OCI-LY1 (cell line): Measurements from ENCODE around the gene VDR.

Experiments
- H2AFZ ChIP-seq: fragments of 200-600 bp; sonication (generic), shearing (Covaris generic); 2 replicates; pipeline ENCODE4 v1.6.0; 2014; ENCODE audit warnings: antibody characterized with exemption, mild to moderate bottlenecking, low read length
- H3F3A ChIP-seq: fragments of 200-600 bp; sonication (generic), shearing (Covaris generic); 2 replicates; pipeline ENCODE4 v1.6.0; 2014; ENCODE audit warnings: mild to moderate bottlenecking, antibody characterized with exemption, low read length, moderate library complexity; ENCODE audit not compliant: insufficient read depth
- H3K27ac ChIP-seq: fragments of 200-600 bp; sonication (generic); 2 replicates; pipeline ENCODE4 v1.5.1; 2014; ENCODE audit warnings: low read length, mixed run types, mild to moderate bottlenecking, low read depth; ENCODE audit not compliant: poor library complexity, severe bottlenecking
- H3K27me3 ChIP-seq: fragments of 200-600 bp; sonication (generic); 2 replicates; pipeline ENCODE4 v1.6.0; 2014; ENCODE audit warnings: antibody characterized with exemption, mild to moderate bottlenecking, low read length, moderate library complexity; ENCODE audit not compliant: insufficient read depth
- H3K36me3 ChIP-seq: fragments of 200-600 bp; sonication (generic); 2 replicates; pipeline ENCODE4 v1.6.1; 2014; ENCODE audit warnings: mild to moderate bottlenecking, antibody characterized with exemption, low read length, moderate library complexity, mixed read lengths; ENCODE audit not compliant: insufficient read depth
- H3K4me1 ChIP-seq: fragments of 200-600 bp; sonication (generic); 2 replicates; pipeline ENCODE4 v1.5.1; 2014; ENCODE audit warnings: mild to moderate bottlenecking, low read length, moderate library complexity; ENCODE audit not compliant: insufficient read depth, severe bottlenecking
- H3K4me2 ChIP-seq: fragments of 200-600 bp; sonication (generic), shearing (Covaris generic); 2 replicates; pipeline ENCODE4 v1.6.1; 2014; ENCODE audit warnings: low read length
- H3K4me3 ChIP-seq: fragments of 200-600 bp; sonication (generic); 2 replicates; pipeline ENCODE4 v1.5.1; 2014; ENCODE audit warnings: low read length, low read depth, mild to moderate bottlenecking, mixed read lengths; ENCODE audit not compliant: poor library complexity, severe bottlenecking
- H3K79me2 ChIP-seq: fragments of 200-600 bp; shearing (Covaris generic); 2 replicates; pipeline ENCODE4 v1.6.1; 2016; ENCODE audit warnings: mixed run types, low read length, mixed read lengths; ENCODE audit not compliant: insufficient read depth
- H3K9ac ChIP-seq: fragments of 200-600 bp; sonication (generic), shearing (Covaris generic); 2 replicates; pipeline ENCODE4 v1.6.1; 2014; ENCODE audit warnings: mild to moderate bottlenecking, low read length, mixed read lengths
- H3K9me2 ChIP-seq: fragments of 200-600 bp; sonication (generic), shearing (Covaris generic); 2 replicates; pipeline ENCODE4 v1.6.1; 2014; ENCODE audit warnings: low read depth, mild to moderate bottlenecking, low read length, mixed read lengths
- H3K9me3 ChIP-seq: fragments of 200-600 bp; shearing (Covaris generic); 2 replicates; pipeline ENCODE4 v1.6.1; 2014; ENCODE audit warnings: low read length, mixed read lengths
- H4K20me1 ChIP-seq: fragments of 200-600 bp; sonication (generic), shearing (Covaris generic); 2 replicates; pipeline ENCODE4 v1.6.0; 2016; ENCODE audit warnings: mild to moderate bottlenecking, low read length; ENCODE audit not compliant: insufficient read depth
- CTCF ChIP-seq: fragments of 200-600 bp; sonication (generic), shearing (Covaris generic); IDR thresholded peaks from 2 replicates; pipeline ENCODE4 v1.5.1; 2017; ENCODE audit warnings: mild to moderate bottlenecking, antibody characterized with exemption, low read length, moderate library complexity, mixed read lengths
- EZH2 ChIP-seq: fragments of 200-600 bp; sonication (generic), shearing (Covaris generic); IDR thresholded peaks from 2 replicates; pipeline ENCODE4 v1.8.0; 2017; ENCODE audit warnings: borderline replicate concordance, mixed run types, mild to moderate bottlenecking, antibody characterized with exemption, low read length, moderate library complexity, mixed read lengths

The VDR gene

DNA sequence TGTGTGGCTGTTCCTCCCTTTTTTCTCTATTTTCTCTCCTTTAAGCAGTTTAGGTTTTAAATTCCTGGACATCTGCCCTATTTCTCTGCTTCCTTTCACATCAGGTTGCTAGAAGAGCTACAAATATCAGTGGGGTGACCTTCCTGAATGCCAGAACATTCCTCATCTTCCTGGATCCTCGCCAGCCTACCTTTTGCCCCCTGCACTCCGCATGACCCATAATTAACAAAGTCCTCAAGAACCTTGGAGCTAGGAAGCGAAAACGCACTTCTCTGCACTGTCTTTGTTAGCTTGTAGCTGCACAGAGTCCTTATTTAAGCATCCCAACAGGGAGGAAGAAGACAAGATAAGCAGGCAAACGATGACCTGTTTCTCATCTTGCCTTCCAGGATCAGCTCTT, 30.5 kb downstream of the VDR start:
- Histone ChIP-seq H4K20me1 (no peaks in the 10 kb centered on the region), H3K27ac (no peak overlapping the region), H3K36me3 (no peaks in the 10 kb centered on the region), H3K9me2 (no peaks in the 10 kb centered on the region), H3K4me1 (no peaks in the 10 kb centered on the region), H3K9ac (no peak overlapping the region), H3K9me3 (no peaks in the 10 kb centered on the region), H3F3A (no peaks in the 10 kb centered on the region), H3K79me2 (no peaks in the 10 kb centered on the region), H3K4me3 (no peak overlapping the region), H3K4me2 (no peak overlapping the region), H3K27me3 (peaks cover 15% of the 10 kb centered on the region; the same call in 1 of the 2 replicates), H2AFZ (no peak overlapping the region)
- TF ChIP-seq CTCF, result no peak
- no peak for TF ChIP-seq EZH2

GRCh38 chr12:47870175-47870781, 34.5 kb downstream of the VDR start:
- no peak for TF ChIP-seq EZH2
- no peak; the same call in none of the 2 replicates for TF ChIP-seq CTCF
- peaks cover 12% of the 10 kb centered on the region for H3K4me1 ChIP-seq
- no peak overlapping the region for H2AFZ ChIP-seq
- H3K79me2 ChIP-seq, result no peaks in the 10 kb centered on the region
- H3K4me2 ChIP-seq, result no peak overlapping the region
- no peaks in the 10 kb centered on the region for H3F3A ChIP-seq
- no peak overlapping the region for H3K9ac ChIP-seq
- no peaks in the 10 kb centered on the region for H3K9me2 ChIP-seq
- H3K36me3 ChIP-seq, result no peaks in the 10 kb centered on the region; the same call in 1 of the 2 replicates
- no peaks in the 10 kb centered on the region for H3K9me3 ChIP-seq
- H3K27me3 ChIP-seq, result 0 out of 2 replicates have a peak, but pooled peaks cover 5% of the 10 kb centered on the region
- H3K4me3 ChIP-seq, result no peak overlapping the region
- no peaks in the 10 kb centered on the region for H4K20me1 ChIP-seq
- no peak overlapping the region for H3K27ac ChIP-seq

DNA sequence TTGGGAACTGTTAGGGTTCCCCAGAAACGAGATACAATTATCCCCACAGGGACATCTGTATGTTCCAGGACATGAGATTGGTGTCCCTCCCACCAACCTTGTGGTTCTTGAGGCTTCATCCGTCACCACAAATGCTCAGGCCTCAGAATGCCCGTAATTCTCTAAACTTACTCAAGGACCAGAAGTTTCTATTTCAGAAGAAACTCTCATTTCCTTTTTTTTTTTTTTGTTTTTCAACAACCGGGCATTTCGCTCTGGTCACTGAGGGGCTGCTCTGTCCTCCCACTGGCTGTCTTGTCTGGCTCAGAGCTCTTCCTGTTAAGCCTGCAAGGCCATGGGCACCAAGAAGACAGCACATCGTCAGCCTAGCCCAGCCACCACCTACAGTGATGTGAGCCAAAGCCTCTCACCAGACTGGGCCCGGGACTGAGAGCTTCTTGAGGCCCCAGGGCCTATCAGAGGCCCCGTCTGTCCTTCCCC, 36.2 kb downstream of the VDR start:
- H3K4me2 ChIP-seq, result no peak overlapping the region
- H3K27ac ChIP-seq, result no peak overlapping the region
- H3F3A ChIP-seq, result no peaks in the 10 kb centered on the region
- no peaks in the 10 kb centered on the region for H3K79me2 ChIP-seq
- no peak overlapping the region for H3K9ac ChIP-seq
- no peaks in the 10 kb centered on the region for H3K27me3 ChIP-seq
- H2AFZ ChIP-seq, result no peak overlapping the region
- no peaks in the 10 kb centered on the region for H4K20me1 ChIP-seq
- no peaks in the 10 kb centered on the region for H3K9me2 ChIP-seq
- TF ChIP-seq CTCF, result no peak
- no peak for TF ChIP-seq EZH2
- no peak overlapping the region for H3K4me3 ChIP-seq
- no peaks in the 10 kb centered on the region; the same call in 1 of the 2 replicates for H3K36me3 ChIP-seq
- peaks cover 12% of the 10 kb centered on the region for H3K4me1 ChIP-seq
- no peaks in the 10 kb centered on the region for H3K9me3 ChIP-seq
